Measurements from ENCODE around the gene SVOPL. TPM values are rescaled to one million over a fixed set of nuclear protein-coding genes. Genes with fewer than 3 reads are reported as not detected.

Gene SVOPL
- total and polyA plus RNA-seq, 4 donors: 0.33 TPM; not detected in 3

DNA sequence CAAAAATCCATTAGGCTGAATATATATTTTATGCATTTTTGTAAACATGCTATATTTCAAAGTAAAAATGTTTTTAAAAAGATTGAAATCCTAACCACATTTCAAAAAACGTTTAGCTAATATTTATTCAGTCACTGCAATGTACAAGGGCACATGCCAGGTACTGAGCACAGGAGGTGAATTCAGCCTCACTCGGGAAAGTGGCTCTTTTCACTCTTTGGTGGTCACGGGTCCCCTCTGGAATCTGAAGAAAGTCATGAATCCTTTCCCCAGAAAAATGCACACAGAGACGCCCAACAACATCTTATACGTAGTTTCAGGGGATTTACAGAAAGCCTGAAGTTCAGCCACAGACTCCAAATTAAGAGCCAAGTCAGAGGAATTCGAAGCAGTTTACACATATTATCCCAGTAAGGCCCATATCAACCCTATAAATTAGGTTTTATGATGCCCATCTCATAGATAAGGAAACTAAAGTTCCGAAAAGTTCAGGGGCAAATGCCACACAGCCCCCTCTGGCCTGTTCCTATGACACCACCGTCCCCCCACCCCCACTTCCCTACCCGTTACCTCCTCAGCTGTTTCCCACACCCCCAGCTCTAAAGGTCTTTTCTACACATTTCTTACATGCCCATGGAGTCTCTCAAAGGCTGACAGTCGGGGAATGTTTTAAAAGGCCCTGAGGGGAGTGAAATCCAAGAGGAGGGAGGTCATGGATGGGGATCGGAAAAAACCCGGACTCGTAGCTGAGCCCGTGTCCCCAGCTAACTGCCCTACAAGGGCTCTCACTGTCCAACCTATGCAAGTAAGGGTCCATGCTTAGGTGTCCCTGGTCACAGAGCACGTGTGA is 9.6 kb upstream of the SVOPL start:
- DNase-seq (ENCODE audit: low spot score): no peak
- H3K36me3 ChIP-seq (ENCODE audit: control insufficient read depth in 4 of 4, insufficient read depth in 3 of 4, low read depth in 1 of 4, low read length in 3 of 4): no peaks in the 10 kb centered on the region
- no peaks in the 10 kb centered on the region for H3K27me3 ChIP-seq (ENCODE audit: control insufficient read depth in 4 of 4, insufficient read depth in 4 of 4, low read length in 3 of 4)
- WGBS: 87% methylated on average over 15 of the region's 15 CpGs
- no peak overlapping the region for H3K4me3 ChIP-seq (ENCODE audit: low read depth in 1 of 3, low read length in 3 of 3)
- H3K4me1 ChIP-seq (ENCODE audit: control insufficient read depth in 4 of 4, insufficient read depth in 4 of 4, low read length in 3 of 4): no peaks in the 10 kb centered on the region
- no peak overlapping the region for H3K27ac ChIP-seq (ENCODE audit: low read depth in 1 of 2, low read length in 2 of 2)
- no peaks in the 10 kb centered on the region for H3K9me3 ChIP-seq (ENCODE audit: control insufficient read depth in 4 of 4, low read length in 3 of 4)
- no peak overlapping the region for H3K9ac ChIP-seq (ENCODE audit: low read depth in 1 of 2, low read length in 2 of 2)
- TF ChIP-seq FOXA1 (IDR thresholded peaks at IDR 0.05) (no peak), RAD21 (IDR thresholded peaks at IDR 0.05) (no peak), TAF1 (conservative IDR thresholded peaks at IDR 0.05) (no peak), ATF3 (IDR thresholded peaks at IDR 0.05) (no peak), NR2F2 (IDR thresholded peaks at IDR 0.05) (no peak), GABPA (IDR thresholded peaks at IDR 0.05 in 1 of 2, conservative IDR thresholded peaks at IDR 0.05 in 1 of 2) (no peak), FOXA2 (IDR thresholded peaks at IDR 0.05) (no peak)
- TF ChIP-seq, protein P1, sequence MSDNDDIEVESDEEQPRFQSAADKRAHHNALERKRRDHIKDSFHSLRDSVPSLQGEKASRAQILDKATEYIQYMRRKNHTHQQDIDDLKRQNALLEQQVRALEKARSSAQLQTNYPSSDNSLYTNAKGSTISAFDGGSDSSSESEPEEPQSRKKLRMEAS (IDR thresholded peaks at IDR 0.05): no peak
- TF ChIP-seq, protein P2, sequence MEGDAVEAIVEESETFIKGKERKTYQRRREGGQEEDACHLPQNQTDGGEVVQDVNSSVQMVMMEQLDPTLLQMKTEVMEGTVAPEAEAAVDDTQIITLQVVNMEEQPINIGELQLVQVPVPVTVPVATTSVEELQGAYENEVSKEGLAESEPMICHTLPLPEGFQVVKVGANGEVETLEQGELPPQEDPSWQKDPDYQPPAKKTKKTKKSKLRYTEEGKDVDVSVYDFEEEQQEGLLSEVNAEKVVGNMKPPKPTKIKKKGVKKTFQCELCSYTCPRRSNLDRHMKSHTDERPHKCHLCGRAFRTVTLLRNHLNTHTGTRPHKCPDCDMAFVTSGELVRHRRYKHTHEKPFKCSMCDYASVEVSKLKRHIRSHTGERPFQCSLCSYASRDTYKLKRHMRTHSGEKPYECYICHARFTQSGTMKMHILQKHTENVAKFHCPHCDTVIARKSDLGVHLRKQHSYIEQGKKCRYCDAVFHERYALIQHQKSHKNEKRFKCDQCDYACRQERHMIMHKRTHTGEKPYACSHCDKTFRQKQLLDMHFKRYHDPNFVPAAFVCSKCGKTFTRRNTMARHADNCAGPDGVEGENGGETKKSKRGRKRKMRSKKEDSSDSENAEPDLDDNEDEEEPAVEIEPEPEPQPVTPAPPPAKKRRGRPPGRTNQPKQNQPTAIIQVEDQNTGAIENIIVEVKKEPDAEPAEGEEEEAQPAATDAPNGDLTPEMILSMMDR (IDR thresholded peaks at IDR 0.05; ENCODE audit: low read depth, low read length, missing input control): no peak

GRCh38 chr7:138705167-138705566 is 4.0 kb upstream of the SVOPL start:
- Histone ChIP-seq H3K27me3 (ENCODE audit: control insufficient read depth in 4 of 4, insufficient read depth in 4 of 4, low read length in 3 of 4) (no peaks in the 10 kb centered on the region), H3K27ac (ENCODE audit: low read depth in 1 of 2, low read length in 2 of 2) (no peak overlapping the region), H3K4me1 (ENCODE audit: control insufficient read depth in 4 of 4, insufficient read depth in 4 of 4, low read length in 3 of 4) (no peaks in the 10 kb centered on the region), H3K9me3 (ENCODE audit: control insufficient read depth in 4 of 4, low read length in 3 of 4) (no peaks in the 10 kb centered on the region), H3K9ac (ENCODE audit: low read depth in 1 of 2, low read length in 2 of 2) (no peak overlapping the region), H3K4me3 (ENCODE audit: low read depth in 1 of 3, low read length in 3 of 3) (no peak overlapping the region), H3K36me3 (ENCODE audit: control insufficient read depth in 4 of 4, insufficient read depth in 3 of 4, low read depth in 1 of 4, low read length in 3 of 4) (no peaks in the 10 kb centered on the region)
- no peak for TF ChIP-seq SP1 (IDR thresholded peaks at IDR 0.05)
- no peak for TF ChIP-seq REST (IDR thresholded peaks at IDR 0.05)
- TF ChIP-seq, protein P2 (IDR thresholded peaks at IDR 0.05; ENCODE audit: low read depth, low read length, missing input control): no peak
- no peak for TF ChIP-seq HNF4G (IDR thresholded peaks at IDR 0.05)
- no peak for TF ChIP-seq RXRA (IDR thresholded peaks at IDR 0.05)
- TF ChIP-seq RAD21 (IDR thresholded peaks at IDR 0.05): no peak
- TF ChIP-seq EGR1 (IDR thresholded peaks at IDR 0.05; ENCODE audit: low read depth in 2 of 2): no peak
- no peak for TF ChIP-seq ATF3 (IDR thresholded peaks at IDR 0.05)
- no peak for TF ChIP-seq FOXA1 (IDR thresholded peaks at IDR 0.05)
- TF ChIP-seq TAF1 (conservative IDR thresholded peaks at IDR 0.05): no peak
- 49% methylated on average over 7 of the region's 7 CpGs for WGBS
- no peak for DNase-seq (ENCODE audit: low spot score)

Data from liver (tissue), 9 donors.